Lower leg skin (tissue), 3 donors: ENCODE data around the gene IQCH.

Experiments
- CTCF ChIP-seq, 3 donors: fragments of 450-650 bp; IDR thresholded peaks; one replicate each; pipeline ENCODE4 v1.5.1; 2016; ENCODE audit warnings: antibody characterized with exemption in 3 of 3, mild to moderate bottlenecking in 3 of 3, moderate library complexity in 2 of 3
- POLR2A ChIP-seq, 2 donors: fragments of 450-650 bp; IDR thresholded peaks; one replicate each; pipeline ENCODE4 v1.6.1; 2016 to 2017; ENCODE audit warnings: antibody characterized with exemption in 2 of 2, mild to moderate bottlenecking in 1 of 2, moderate library complexity in 1 of 2

DNA sequence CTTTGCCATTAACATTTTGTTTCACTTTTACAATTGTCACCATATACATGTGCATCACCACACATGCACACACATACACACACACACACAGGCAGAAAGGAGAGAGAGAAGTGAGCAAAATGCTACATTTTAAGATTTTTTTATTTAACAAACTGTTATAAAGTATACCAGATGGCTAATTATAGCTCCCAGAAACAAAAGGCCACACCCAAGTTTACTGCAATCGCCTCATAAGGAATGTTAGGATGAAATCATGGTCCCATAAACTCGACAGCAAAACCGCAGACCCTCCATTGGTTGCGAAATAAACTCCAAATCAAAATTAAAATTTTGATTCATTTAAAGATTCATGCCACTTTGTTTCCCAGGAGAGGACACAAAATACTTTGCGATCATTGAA, 250.2 kb downstream of the IQCH start:
- TF ChIP-seq POLR2A (IDR thresholded peaks at IDR 0.05) (no peak), CTCF (IDR thresholded peaks at IDR 0.05) (no peak)
